Stimulated activated naive CD4-positive, alpha-beta T cell (primary cell): ENCODE results near the gene PCDHB16.
"Not testable (repeated sequence)": the region's sequence is repeated elsewhere in the genome, so short reads cannot be mapped to it uniquely, and the experiment has no call there.

ENCODE experiments used
- DNase-seq, 6 experiments: peaks; one replicate each; lab custom pipeline; 2025; lab: John Stamatoyannopoulos, UW

The PCDHB16 gene

DNA sequence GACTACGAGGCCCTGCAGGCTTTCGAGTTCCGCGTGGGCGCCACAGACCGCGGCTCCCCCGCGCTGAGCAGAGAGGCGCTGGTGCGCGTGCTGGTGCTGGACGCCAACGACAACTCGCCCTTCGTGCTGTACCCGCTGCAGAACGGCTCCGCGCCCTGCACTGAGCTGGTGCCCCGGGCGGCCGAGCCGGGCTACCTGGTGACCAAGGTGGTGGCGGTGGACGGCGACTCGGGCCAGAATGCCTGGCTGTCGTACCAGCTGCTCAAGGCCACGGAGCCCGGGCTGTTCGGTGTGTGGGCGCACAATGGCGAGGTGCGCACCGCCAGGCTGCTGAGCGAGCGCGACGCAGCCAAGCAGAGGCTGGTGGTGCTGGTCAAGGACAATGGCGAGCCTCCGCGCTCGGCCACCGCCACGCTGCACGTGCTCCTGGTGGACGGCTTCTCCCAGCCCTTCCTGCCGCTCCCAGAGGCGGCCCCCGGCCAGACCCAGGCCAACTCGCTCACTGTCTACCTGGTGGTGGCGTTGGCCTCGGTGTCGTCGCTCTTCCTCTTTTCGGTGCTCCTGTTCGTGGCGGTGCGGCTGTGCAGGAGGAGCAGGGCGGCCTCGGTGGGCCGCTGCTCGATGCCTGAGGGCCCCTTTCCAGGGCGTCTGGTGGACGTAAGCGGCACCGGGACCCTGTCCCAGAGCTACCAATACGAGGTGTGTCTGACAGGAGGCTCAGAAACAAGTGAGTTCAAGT lies 2.1 kb downstream of the PCDHB16 start:
- not testable (repeated sequence) for DNase-seq

DNA sequence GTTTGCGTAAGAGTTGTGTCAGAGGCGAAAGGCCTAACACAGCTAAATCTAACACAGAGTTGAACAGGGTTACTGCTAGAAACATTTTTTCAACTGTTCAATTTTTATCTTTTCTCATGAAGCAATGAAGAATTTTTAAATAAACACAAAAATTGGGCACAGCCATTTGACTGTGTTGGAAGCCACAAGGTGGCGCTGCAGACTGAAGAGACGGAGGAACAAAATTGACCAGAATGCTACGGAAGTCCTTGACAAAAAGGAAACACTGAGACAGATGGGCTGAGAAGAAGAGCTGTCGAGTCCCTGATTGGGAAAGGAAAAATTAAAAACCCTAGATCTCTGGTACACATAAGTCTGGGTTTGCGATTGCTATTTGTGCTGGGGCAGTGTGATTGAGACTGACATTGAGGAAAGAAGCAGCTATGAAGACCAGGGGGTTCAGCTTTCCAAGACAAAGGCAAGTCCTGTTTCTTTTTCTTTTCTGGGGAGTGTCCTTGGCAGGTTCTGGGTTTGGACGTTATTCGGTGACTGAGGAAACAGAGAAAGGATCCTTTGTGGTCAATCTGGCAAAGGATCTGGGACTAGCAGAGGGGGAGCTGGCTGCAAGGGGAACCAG lies 4.8 kb downstream of the PCDHB16 start, which contains the start of gene PCDHB9:
PCDHB9 (plus strand) TSS at position 265 of the 616 bp plus-strand sequence; CDS start at position 423, 158 bp downstream.
- DNase-seq = no peak

DNA sequence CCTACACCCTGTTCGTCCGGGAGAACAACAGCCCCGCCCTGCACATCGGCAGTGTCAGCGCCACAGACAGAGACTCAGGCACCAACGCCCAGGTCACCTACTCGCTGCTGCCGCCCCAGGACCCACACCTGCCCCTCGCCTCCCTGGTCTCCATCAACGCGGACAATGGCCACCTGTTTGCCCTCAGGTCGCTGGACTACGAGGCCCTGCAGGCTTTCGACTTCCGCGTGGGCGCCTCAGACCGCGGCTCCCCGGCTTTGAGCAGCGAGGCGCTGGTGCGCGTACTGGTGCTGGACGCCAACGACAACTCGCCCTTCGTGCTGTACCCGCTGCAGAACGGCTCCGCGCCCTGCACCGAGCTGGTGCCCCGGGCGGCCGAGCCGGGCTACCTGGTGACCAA lies 6.5 kb downstream of the PCDHB16 start:
- not testable (repeated sequence) for DNase-seq

DNA sequence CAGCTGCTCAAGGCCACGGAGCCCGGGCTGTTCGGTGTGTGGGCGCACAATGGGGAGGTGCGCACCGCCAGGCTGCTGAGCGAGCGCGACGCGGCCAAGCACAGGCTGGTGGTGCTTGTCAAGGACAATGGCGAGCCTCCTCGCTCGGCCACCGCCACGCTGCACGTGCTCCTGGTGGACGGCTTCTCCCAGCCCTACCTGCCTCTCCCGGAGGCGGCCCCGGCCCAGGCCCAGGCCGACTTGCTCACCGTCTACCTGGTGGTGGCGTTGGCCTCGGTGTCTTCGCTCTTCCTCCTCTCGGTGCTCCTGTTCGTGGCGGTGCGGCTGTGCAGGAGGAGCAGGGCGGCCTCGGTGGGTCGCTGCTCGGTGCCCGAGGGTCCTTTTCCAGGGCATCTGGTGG lies 6.9 kb downstream of the PCDHB16 start:
- DNase-seq = not testable (repeated sequence)

DNA sequence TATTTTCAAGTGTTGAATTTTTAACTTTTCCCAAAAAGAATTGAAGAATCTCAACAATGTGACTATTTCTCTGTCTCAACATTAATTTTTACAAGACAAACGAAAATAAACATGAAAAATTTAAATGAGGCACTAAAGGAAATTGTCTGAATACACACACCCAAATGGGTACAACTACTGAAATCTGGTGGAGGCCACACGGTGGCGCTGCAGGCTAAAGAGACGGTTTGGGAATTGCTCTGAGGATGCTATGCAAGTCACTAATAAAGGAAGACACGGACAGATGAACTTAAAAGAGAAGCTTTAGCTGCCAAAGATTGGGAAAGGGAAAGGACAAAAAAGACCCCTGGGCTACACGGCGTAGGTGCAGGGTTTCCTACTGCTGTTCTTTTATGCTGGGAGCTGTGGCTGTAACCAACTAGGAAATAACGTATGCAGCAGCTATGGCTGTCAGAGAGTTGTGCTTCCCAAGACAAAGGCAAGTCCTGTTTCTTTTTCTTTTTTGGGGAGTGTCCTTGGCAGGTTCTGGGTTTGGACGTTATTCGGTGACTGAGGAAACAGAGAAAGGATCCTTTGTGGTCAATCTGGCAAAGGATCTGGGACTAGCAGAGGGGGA lies 10.0 kb downstream of the PCDHB16 start, which contains the start of gene PCDHB10:
PCDHB10 (plus strand) TSS at position 244 of the 616 bp plus-strand sequence; CDS start at position 444, 200 bp downstream.
- DNase-seq = no peak

DNA sequence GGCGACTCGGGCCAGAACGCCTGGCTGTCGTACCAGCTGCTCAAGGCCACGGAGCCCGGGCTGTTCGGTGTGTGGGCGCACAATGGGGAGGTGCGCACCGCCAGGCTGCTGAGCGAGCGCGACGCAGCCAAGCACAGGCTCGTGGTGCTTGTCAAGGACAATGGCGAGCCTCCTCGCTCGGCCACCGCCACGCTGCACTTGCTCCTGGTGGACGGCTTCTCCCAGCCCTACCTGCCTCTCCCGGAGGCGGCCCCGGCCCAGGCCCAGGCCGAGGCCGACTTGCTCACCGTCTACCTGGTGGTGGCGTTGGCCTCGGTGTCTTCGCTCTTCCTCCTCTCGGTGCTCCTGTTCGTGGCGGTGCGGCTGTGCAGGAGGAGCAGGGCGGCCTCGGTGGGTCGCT lies 12.1 kb downstream of the PCDHB16 start:
- DNase-seq = not testable (repeated sequence)

DNA sequence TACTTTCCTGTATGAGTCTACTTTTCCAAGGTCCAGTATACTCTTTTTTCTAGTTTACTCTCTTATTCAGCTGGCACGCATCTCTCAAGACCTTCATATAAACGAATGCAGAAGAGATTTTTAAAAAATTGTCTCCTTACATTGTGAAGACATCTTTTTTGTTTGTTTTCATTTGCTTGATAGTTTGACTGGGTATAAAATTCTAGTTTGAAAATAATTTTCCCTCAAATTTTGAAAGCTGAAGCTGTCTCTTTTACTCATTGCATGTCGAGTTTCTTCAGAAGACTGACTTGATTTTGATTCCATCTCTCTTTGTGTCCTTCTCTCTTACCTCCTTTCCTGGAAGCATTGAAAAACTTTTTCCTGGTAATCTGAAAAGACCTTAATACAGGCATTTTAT lies 14.2 kb downstream of the PCDHB16 start:
- no peak for DNase-seq

DNA sequence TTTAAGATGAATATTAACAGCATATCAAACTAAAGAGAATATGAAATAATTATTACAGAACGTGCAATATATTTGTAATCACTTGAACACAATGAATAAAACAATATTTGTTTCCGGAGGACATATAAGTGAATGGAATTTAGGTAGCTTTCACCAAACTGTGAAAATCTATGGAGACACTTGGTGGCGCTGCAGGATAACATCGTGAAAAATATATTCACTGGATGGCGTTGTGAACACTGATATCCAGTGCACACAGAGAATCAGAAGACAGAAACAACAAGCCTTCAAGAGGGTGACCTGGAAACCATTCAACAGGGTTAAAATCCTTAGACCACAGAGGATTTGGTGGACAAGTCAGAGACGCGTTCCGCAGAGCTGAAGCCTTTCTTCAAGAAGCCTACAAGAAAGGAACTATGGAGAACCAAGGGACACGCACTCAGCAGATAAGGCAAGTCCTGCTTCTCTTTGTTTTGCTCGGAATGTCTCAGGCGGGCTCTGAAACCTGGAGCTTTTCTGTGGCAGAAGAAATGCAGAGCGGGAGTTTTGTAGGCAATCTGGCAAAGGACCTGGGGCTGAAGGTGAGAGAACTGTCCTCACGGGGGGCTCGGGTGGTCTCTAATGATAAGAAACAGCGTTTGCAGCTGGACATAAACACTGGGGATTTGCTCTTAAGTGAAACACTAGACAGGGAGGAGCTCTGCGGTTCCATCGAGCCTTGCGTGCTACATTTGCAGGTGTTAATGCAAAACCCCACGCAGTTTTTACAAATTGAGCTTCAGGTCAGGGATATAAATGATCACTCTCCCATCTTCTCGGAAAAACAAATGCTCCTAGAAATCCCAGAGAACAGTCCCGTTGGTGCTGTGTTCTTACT lies 17.4 kb downstream of the PCDHB16 start, which contains the start of gene PCDHB11:
PCDHB11 (plus strand) TSS at position 269 of the 877 bp plus-strand sequence; CDS start at position 417, 148 bp downstream.
- no peak for DNase-seq

DNA sequence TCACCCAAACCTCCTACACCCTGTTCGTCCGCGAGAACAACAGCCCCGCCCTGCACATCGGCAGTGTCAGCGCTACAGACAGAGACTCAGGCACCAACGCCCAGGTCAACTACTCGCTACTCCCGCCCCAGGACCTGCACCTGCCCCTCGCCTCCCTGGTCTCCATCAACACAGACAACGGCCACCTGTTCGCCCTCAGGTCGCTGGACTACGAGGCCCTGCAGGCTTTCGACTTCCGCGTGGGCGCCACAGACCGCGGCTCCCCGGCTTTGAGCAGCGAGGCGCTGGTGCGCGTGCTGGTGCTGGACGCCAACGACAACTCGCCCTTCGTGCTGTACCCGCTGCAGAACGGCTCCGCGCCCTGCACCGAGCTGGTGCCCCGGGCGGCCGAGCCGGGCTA lies 18.9 kb downstream of the PCDHB16 start:
- not testable (repeated sequence) for DNase-seq

DNA sequence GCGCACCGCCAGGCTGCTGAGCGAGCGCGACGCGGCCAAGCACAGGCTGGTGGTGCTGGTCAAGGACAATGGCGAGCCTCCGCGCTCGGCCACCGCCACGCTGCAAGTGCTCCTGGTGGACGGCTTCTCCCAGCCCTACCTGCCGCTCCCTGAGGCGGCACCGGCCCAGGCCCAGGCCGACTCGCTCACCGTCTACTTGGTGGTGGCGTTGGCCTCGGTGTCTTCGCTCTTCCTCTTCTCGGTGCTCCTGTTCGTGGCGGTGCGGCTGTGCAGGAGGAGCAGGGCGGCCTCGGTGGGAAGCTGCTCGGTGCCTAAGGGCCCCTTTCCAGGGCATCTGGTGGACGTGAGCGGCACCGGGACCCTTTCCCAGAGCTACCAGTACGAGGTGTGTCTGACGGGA lies 19.5 kb downstream of the PCDHB16 start:
- DNase-seq = not testable (repeated sequence)

DNA sequence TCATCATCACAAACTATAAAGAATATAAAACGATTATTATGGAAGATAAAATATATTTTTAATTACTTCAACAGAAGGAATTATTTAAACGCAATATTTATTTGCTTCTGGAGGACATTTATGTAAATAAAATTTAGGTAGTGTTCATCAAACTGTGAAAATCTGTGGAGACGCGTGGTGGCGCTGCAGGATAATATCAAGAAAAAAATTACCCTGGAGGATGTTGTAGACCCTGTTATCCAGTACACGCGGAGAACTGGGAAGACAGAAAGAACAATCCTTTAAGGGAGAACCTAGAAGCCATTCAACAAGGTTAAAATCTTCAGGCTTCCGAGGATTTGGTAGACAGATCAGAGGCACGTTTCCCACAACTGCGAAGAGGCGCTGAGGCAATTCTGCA lies 26.3 kb downstream of the PCDHB16 start, which contains the start of gene PCDHB12:
PCDHB12 (plus strand) TSS at position 242 of the 400 bp plus-strand sequence. CDS start 189 bp downstream, outside the sequence.
- DNase-seq = no peak

DNA sequence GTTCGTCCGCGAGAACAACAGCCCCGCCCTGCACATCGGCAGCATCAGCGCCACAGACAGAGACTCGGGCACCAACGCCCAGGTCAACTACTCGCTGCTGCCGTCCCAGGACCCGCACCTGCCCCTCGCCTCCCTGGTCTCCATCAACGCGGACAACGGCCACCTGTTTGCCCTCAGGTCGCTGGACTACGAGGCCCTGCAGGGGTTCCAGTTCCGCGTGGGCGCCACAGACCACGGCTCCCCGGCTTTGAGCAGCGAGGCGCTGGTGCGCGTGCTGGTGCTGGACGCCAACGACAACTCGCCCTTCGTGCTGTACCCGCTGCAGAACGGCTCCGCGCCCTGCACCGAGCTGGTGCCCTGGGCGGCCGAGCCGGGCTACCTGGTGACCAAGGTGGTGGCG lies 28.1 kb downstream of the PCDHB16 start:
- not testable (repeated sequence) for DNase-seq

DNA sequence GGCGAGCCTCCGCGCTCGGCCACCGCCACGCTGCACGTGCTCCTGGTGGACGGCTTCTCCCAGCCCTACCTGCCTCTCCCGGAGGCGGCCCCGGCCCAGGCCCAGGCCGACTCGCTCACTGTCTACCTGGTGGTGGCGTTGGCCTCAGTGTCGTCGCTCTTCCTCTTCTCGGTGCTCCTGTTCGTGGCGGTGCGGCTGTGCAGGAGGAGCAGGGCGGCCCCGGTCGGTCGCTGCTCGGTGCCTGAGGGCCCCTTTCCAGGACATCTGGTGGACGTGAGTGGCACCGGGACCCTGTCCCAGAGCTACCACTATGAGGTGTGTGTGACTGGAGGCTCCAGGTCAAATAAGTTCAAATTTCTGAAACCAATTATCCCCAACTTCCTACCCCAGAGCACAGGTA lies 28.7 kb downstream of the PCDHB16 start:
- DNase-seq = not testable (repeated sequence)

DNA sequence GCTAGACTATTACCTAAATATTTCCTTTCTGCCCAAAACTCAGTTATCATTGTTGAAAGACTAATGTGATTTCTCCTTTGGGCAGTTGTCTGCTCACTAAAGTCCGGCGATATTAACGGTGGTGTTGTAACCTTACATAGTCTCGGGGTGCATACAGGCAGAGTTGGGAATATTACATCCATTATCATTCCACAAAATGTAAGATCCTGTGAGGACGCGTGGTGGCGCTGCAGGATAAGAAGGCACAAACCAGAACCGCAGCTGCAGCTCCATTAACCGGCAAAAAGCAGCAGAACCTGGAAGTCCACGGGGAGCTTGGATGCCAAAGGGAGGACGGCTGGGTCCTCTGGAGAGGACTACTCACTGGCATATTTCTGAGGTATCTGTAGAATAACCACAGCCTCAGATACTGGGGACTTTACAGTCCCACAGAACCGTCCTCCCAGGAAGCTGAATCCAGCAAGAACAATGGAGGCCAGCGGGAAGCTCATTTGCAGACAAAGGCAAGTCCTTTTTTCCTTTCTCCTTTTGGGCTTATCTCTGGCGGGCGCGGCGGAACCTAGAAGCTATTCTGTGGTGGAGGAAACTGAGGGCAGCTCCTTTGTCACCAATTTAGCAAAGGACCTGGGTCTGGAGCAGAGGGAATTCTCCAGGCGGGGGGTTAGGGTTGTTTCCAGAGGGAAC lies 31.6 kb downstream of the PCDHB16 start, which contains the start of gene PCDHB13:
PCDHB13 (plus strand) TSS at position 264 of the 684 bp plus-strand sequence; CDS start at position 469, 205 bp downstream.
- DNase-seq = peak in 1 of 6 experiments; percentile 1

DNA sequence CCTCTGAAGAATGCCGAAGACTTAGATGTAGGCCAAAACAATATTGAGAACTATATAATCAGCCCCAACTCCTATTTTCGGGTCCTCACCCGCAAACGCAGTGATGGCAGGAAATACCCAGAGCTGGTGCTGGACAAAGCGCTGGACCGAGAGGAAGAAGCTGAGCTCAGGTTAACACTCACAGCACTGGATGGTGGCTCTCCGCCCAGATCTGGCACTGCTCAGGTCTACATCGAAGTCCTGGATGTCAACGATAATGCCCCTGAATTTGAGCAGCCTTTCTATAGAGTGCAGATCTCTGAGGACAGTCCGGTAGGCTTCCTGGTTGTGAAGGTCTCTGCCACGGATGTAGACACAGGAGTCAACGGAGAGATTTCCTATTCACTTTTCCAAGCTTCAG lies 32.4 kb downstream of the PCDHB16 start:
- DNase-seq = not testable (repeated sequence)

DNA sequence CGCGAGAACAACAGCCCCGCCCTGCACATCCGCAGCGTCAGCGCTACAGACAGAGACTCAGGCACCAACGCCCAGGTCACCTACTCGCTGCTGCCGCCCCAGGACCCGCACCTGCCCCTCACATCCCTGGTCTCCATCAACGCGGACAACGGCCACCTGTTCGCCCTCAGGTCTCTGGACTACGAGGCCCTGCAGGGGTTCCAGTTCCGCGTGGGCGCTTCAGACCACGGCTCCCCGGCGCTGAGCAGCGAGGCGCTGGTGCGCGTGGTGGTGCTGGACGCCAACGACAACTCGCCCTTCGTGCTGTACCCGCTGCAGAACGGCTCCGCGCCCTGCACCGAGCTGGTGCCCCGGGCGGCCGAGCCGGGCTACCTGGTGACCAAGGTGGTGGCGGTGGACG lies 33.3 kb downstream of the PCDHB16 start:
- DNase-seq = not testable (repeated sequence)

DNA sequence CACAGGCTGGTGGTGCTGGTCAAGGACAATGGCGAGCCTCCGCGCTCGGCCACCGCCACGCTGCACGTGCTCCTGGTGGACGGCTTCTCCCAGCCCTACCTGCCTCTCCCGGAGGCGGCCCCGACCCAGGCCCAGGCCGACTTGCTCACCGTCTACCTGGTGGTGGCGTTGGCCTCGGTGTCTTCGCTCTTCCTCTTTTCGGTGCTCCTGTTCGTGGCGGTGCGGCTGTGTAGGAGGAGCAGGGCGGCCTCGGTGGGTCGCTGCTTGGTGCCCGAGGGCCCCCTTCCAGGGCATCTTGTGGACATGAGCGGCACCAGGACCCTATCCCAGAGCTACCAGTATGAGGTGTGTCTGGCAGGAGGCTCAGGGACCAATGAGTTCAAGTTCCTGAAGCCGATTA lies 33.8 kb downstream of the PCDHB16 start:
- not testable (repeated sequence) for DNase-seq

DNA sequence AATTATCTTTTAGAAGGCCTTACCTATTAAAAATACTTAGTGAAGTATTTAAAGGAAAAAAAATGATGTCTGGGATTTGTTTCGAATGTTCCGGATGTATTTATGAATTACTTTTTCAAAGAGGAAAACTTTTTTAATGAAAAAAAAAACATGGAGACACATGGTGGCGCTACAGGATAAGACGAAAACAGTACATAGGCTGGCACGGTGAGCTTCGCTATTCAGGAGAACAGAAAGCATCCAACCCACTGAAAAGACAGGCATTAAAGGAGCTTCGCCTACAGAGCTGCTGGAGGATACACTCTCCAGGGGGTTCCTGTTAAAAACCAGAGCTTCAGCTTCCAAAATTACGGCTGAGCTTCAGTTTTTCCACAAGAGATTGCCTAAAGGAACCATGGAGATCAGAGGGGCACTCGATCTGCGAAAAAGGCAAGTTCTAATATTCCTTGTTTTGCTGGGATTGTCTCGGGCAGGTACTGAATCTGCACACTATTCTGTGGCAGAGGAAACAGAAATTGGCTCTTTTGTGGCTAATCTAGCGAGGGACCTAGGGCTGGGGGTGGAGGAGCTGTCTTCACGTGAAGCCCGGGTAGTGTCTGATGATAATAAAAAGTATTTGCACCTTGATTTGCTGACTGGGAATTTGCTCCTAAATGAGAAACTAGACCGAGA lies 41.1 kb downstream of the PCDHB16 start, which contains the start of gene PCDHB14:
PCDHB14 (plus strand) TSS at position 232 of the 672 bp plus-strand sequence; CDS start at position 395, 163 bp downstream.
- DNase-seq = peak in 1 of 6 experiments; percentile 4

DNA sequence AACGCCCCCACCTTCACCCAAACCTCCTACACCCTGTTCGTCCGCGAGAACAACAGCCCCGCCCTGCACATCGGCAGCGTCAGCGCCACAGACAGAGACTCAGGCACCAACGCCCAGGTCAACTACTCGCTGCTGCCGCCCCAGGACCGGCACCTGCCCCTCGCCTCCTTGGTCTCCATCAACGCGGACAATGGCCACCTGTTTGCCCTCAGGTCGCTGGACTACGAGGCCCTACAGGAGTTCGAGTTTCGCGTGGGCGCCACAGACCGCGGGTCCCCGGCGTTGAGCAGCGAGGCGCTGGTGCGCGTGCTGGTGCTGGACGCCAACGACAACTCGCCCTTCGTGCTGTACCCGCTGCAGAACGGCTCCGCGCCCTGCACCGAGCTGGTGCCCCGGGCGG lies 42.7 kb downstream of the PCDHB16 start:
- not testable (repeated sequence) for DNase-seq

DNA sequence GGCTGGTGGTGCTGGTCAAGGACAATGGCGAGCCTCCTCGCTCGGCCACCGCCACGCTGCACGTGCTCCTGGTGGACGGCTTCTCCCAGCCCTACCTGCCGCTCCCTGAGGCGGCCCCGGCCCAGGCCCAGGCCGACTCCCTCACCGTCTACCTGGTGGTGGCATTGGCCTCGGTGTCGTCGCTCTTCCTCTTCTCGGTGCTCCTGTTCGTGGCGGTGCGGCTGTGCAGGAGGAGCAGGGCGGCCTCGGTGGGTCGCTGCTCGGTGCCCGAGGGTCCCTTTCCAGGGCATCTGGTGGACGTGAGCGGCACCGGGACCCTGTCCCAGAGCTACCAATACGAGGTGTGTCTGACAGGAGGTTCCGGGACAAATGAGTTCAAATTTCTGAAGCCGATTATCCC lies 43.2 kb downstream of the PCDHB16 start:
- not testable (repeated sequence) for DNase-seq
